Measurements from ENCODE around the gene XPNPEP1.

DNA sequence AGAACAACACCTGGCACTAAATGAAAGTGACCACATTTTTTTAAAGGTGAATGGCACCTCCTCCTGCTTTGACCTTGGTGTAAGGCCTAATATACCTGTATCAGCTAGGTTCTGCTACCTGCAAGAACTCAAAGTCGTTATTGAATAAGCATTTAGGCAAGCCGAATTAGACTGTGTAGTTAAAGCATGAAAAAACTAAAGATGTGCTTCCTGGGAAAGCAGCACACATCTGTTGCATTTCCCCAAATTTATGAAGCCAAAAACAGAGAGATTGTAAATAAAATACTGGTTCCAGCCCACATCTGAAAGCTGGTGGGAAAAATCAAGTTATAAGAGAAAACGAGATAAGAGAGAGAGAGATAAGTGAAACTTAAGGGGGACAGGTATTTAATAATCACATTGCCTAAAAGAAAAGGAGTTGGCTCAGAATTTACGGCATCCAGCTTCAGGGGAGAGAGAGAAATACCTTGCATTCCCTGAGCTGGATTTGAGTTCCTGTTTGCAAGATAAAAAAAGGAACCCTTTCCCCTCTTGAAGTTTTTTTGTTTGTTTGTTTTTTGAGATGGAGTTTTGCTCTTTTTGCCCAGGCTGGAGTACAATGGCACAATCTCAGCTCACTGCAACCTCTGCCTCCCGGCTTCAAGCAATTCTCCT lies 1.8 kb upstream of the XPNPEP1 start:
- TF ChIP-seq, protein P1, sequence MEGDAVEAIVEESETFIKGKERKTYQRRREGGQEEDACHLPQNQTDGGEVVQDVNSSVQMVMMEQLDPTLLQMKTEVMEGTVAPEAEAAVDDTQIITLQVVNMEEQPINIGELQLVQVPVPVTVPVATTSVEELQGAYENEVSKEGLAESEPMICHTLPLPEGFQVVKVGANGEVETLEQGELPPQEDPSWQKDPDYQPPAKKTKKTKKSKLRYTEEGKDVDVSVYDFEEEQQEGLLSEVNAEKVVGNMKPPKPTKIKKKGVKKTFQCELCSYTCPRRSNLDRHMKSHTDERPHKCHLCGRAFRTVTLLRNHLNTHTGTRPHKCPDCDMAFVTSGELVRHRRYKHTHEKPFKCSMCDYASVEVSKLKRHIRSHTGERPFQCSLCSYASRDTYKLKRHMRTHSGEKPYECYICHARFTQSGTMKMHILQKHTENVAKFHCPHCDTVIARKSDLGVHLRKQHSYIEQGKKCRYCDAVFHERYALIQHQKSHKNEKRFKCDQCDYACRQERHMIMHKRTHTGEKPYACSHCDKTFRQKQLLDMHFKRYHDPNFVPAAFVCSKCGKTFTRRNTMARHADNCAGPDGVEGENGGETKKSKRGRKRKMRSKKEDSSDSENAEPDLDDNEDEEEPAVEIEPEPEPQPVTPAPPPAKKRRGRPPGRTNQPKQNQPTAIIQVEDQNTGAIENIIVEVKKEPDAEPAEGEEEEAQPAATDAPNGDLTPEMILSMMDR (IDR thresholded peaks at IDR 0.05; ENCODE audit: low read length) = no peak
- TF ChIP-seq EZH2 (IDR thresholded peaks at IDR 0.05; ENCODE audit: borderline replicate concordance, low read length) = no peak

Measured in OCI-LY1 (cell line).